ENCODE results near the gene UBE2D2. TPM values are rescaled to one million over a fixed set of nuclear protein-coding genes. Genes with fewer than 3 reads are reported as not detected.

Gene UBE2D2
- total RNA-seq, 1 donor from 2014 or later, result 214 TPM

GRCh38 chr5:139668924-139669661, 108.0 kb downstream of the UBE2D2 start:
- H3K4me1 Mint-ChIP-seq (ENCODE audit: unreplicated experiment), result peaks cover 29% of the 10 kb centered on the region
- DNase-seq (ENCODE audit: low spot score), result no peak
- peak overlapping the region; percentile 62 for H3K4me3 Mint-ChIP-seq (ENCODE audit: unreplicated experiment)
- no peaks in the 10 kb centered on the region for H3K9me3 Mint-ChIP-seq (ENCODE audit: unreplicated experiment)
- peak overlapping the region; percentile 68 for H3K27ac Mint-ChIP-seq (ENCODE audit: unreplicated experiment)
- H3K36me3 Mint-ChIP-seq (ENCODE audit: low read depth, unreplicated experiment), result no peaks in the 10 kb centered on the region
- H3K27me3 Mint-ChIP-seq (ENCODE audit: unreplicated experiment), result peaks cover 19% of the 10 kb centered on the region
- no peak for TF ChIP-seq CTCF (IDR thresholded peaks at IDR 0.05; ENCODE audit: unreplicated experiment)

DNA sequence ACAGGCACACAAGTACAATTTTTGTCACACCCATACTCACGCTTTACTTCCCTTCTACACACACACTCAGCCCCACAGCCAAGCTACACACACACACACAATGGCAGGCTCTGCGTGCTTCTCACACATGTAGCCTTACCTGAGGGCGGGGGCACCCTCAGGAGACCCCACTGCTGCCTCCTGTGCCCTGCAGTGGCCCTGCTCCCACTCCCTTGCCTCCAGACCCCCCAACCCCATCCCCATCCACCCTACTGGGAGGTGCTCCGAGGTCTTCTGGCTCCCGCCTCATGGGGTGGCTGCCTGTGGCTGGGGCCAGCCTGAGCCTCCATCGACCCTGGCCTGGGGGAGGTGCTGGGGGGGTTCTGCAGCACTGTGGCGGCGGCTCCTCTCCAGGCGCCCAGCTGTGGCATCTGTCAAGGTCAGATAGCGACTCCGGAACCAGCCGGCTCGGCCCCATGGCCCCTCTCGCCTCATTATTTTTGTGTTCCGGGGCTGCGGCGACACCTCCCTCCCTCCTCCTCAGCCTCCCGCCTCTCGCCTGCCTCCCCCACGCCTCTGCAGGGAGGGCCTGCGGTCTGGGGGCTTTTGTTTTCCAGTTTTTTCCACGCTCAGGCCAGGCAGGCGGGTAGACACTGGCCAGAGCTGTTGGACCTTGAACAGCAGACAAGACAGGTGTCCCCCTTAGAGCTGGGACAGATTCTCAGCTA, 108.7 kb downstream of the UBE2D2 start:
- DNase-seq (ENCODE audit: low spot score), result no peak
- H3K27ac Mint-ChIP-seq (ENCODE audit: unreplicated experiment), result peak overlapping the region; percentile 90
- no peaks in the 10 kb centered on the region for H3K36me3 Mint-ChIP-seq (ENCODE audit: low read depth, unreplicated experiment)
- peaks cover 19% of the 10 kb centered on the region for H3K27me3 Mint-ChIP-seq (ENCODE audit: unreplicated experiment)
- TF ChIP-seq CTCF (IDR thresholded peaks at IDR 0.05; ENCODE audit: unreplicated experiment), result no peak
- peak overlapping the region; percentile 62 for H3K4me3 Mint-ChIP-seq (ENCODE audit: unreplicated experiment)
- H3K4me1 Mint-ChIP-seq (ENCODE audit: unreplicated experiment), result peaks cover 30% of the 10 kb centered on the region
- H3K9me3 Mint-ChIP-seq (ENCODE audit: unreplicated experiment), result no peaks in the 10 kb centered on the region

- no peaks in the 10 kb centered on the region for H3K9me3 Mint-ChIP-seq (ENCODE audit: unreplicated experiment)
- no peak for TF ChIP-seq CTCF (IDR thresholded peaks at IDR 0.05; ENCODE audit: unreplicated experiment)
- peak overlapping the region; percentile 48 for H3K4me3 Mint-ChIP-seq (ENCODE audit: unreplicated experiment)
- H3K4me1 Mint-ChIP-seq (ENCODE audit: unreplicated experiment), result peaks cover 36% of the 10 kb centered on the region
- H3K27me3 Mint-ChIP-seq (ENCODE audit: unreplicated experiment), result peaks cover 19% of the 10 kb centered on the region
- no peak for DNase-seq (ENCODE audit: low spot score)
- peak overlapping the region; percentile 90 for H3K27ac Mint-ChIP-seq (ENCODE audit: unreplicated experiment)
- H3K36me3 Mint-ChIP-seq (ENCODE audit: low read depth, unreplicated experiment), result no peaks in the 10 kb centered on the region
Observed at GRCh38 chr5:139670369-139671095, 109.4 kb downstream of the UBE2D2 start.

GRCh38 chr5:139671096-139671841, 110.1 kb downstream of the UBE2D2 start:
- Mint-ChIP-seq H3K4me1 (ENCODE audit: unreplicated experiment) (peaks cover 36% of the 10 kb centered on the region), H3K4me3 (ENCODE audit: unreplicated experiment) (peak overlapping the region; percentile 77), H3K27me3 (ENCODE audit: unreplicated experiment) (peaks cover 19% of the 10 kb centered on the region), H3K36me3 (ENCODE audit: low read depth, unreplicated experiment) (no peaks in the 10 kb centered on the region), H3K9me3 (ENCODE audit: unreplicated experiment) (no peaks in the 10 kb centered on the region), H3K27ac (ENCODE audit: unreplicated experiment) (peak overlapping the region; percentile 94)
- peak; percentile 66 for DNase-seq (ENCODE audit: low spot score)
- no peak for TF ChIP-seq CTCF (IDR thresholded peaks at IDR 0.05; ENCODE audit: unreplicated experiment)

Data from endothelial cell (in vitro differentiated cells).